HG02840 (cell line): ENCODE results near the gene NBPF1.
"Not testable (repeated sequence)": the region's sequence is repeated elsewhere in the genome, so short reads cannot be mapped to it uniquely, and the experiment has no call there.

Experiments used
- ATAC-seq: cut with Tn5 transposase; IDR thresholded peaks from one replicate; pipeline ENCODE4 v1.9.1; 2021; ENCODE audit warnings: mild to moderate bottlenecking, moderate library complexity, moderate number of reproducible peaks; ENCODE audit not compliant: unreplicated experiment, low FRiP score

NBPF1 gene

DNA sequence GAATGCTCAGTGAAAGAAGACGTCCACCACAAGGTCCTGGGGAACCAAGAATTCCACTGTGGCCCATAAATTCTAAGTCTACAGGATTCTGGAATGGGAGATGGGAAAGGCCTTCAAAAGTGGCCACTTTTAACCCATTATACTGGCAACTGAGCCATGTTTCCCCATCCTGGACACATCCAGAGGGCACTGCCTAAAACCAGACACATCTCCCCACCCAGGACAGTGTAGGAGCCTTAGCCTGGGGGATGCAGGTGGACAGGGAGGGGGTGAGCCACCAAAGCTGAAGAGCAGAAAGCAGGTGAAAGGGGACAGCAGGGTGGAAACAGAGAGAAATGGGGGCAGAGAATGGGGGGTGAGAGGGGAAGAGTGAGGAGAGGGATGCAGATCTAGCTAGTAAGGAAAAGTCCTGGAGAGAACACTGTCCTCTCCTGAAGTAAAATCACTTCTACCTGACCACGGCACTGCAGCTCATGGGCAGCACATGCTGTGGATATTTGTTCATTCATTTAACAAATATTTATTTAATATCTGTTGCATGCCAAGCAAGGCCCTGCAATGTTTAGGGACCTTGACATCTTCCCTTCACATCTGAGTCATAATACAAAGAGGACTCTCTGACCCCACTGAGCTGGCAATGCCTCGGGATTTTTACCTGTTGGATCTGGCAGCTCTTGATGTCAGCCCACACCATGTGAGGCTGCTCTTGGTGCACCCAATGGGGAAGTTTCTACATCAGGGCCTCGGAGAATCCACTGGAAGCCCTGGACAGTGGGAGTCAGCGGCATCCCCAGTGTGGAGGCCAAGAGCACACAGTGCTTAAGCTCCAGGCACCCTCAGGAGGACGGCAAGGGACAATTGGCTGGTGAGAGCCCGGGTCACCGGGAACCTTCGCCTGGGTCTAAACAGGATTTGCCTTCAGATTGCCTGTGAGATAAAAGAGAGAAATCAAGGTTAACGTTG is 5.2 kb downstream of the NBPF1 start:
- ATAC-seq: not testable (repeated sequence)

DNA sequence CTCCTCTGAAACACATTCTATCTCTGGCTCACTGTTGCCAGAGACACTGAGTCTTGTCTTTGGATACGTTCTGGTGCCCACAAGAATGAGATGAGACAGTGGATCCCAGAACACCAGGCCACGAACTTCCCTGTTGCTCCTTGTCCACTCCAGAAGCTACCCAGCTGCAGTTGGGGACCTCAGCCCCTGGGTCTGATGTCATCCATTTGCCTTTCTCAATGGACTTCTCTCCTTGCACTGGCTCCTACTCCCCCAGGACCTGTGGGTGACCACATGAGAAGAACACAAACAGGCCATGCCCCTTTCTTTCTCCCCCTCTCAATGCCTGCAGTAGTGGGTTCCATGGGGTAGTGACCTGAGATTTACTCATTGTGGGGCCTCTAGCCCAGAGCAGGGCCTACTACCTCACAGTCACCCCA is 5.9 kb downstream of the NBPF1 start:
- ATAC-seq: no peak

- not testable (repeated sequence) for ATAC-seq
Observed at GRCh38 chr1:16606666-16607432, 6.5 kb downstream of the NBPF1 start.

DNA sequence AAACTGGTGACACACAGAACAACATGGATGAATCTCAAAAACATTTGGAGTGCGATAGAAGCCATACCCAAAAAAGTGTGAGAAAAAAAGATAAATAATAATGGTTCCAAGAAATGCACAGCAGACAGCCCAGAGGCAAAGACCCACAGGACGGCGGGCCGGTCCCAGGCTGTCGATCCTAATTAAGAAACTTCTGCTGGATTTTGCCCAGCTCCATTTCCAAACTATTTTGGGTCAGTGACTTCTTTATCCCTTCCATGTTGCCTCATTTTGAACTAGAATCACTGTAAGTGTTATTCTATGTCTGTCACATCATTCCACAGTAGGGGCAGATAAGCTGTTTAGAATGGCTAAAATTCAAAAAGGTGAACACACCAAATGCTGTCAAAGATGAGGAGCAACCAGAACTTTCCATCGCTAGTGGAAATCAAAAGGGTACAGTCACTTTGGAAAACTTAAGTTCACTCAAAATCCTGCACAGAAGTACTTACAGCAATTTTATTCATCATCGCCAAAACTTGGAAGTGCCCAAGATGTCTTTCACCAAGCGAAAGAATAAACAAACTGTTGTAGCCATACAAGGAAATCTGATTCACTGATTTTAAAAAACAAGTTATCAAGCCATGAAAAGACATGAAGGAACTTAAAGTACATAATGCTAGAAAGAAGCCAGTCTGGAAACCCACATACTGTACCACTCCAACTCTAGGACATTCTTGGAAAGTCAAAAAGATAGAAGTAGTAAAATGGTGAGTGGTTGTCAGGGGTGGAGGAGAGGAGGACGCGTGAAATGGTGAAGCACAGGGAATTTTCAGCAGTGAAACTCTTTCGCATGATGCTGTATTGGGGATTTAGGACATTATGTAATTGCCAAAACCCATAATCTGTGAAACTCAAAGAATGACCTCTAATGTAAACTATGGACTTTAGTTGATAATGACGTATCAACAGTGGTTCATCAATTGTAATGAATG is 7.5 kb downstream of the NBPF1 start:
- ATAC-seq: no peak

DNA sequence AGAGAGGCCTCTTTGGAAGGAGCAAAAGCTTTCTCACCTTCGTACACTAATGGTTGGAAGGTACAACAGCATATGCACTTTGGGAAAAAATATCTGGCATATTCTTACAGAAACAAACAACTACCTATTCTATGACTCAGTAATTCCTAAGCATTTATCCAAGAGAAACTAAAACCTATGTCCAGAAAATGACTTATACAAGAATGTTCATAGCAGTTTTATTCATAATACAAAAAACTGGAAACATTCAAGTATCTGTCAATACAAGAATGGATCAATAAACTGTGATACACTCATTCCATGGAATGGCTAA is 8.2 kb downstream of the NBPF1 start:
- no peak for ATAC-seq

DNA sequence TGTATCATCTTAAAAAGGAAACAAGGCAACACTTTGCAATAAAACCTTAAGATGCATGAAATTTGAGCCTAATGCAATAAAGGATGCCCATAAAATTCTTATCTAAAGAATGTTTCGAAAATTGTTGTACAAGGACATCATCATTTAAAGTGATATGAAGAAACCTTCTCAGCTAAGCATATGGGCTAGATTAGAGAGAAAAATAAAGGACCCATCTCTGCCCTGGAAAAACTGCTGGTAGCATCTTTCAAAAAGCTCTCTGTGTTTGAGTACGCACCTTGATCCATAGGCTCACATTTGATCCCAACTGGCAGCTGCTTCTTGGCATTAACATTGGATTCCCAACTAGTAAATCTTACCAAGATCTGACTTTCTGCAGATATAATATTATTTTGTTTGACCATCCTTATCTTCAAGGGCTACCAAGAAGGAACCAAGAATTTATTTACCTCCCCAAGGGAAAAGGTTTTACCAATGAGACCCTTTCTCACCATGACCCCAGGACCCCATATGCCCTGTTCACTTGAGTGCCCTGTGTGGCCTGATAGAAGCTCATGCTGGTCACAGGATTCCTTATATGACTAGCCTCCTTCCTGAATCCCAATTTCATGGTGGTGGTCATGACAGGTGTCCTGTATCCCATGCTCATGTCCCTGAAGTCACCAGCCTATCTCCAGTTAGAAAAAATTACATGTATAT is 8.7 kb downstream of the NBPF1 start:
- ATAC-seq: not testable (repeated sequence)

- ATAC-seq: not testable (repeated sequence)
Observed at GRCh38 chr1:16603623-16604022, 9.7 kb downstream of the NBPF1 start.

GRCh38 chr1:16602336-16603011 is 10.9 kb downstream of the NBPF1 start:
- ATAC-seq: not testable (repeated sequence)

DNA sequence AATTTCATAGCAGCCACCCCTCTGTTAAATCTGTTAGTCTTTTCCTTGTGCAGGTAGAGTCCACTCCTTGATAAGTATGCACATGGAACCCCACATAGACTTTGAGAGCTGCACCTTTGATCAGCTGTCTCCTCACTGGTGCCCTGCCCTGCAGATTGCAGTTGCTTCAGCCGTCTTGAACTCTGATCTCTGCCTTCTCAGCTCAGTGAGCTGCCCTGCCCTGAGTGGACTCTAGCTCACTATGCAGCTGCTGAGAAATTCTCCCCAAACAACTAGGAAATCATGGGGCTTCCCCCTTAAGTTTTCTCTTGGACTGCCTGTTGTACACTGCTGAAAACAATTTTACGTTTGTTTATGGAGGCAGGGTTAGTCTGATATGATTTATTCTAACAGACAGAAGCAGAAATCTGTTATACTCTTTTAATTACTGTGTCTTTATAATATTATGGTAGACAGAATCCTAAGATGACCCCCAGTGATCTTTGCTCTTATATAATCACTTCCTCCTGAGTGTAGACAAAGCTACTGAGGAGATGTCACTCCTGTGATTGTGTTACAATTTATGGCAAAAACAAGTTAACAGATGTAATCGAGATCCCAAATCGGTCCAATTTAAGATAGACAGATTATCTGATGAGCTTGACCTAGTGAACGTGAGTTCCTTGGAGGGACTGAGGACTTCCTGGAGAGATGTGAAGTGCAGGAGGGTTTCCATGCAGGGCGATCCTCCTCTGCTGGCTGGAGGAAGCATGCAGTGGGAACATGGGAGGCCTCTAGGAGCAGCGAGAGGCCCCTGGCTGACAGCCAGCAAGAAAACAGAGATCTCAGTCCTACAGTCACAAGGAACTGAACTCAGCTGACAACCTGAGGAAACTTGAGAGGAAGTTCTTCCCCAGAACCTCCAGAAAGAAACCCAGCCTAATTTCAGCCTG is 12.2 kb downstream of the NBPF1 start:
- ATAC-seq: not testable (repeated sequence)

GRCh38 chr1:16599326-16599725 is 14.0 kb downstream of the NBPF1 start:
- ATAC-seq: not testable (repeated sequence)

DNA sequence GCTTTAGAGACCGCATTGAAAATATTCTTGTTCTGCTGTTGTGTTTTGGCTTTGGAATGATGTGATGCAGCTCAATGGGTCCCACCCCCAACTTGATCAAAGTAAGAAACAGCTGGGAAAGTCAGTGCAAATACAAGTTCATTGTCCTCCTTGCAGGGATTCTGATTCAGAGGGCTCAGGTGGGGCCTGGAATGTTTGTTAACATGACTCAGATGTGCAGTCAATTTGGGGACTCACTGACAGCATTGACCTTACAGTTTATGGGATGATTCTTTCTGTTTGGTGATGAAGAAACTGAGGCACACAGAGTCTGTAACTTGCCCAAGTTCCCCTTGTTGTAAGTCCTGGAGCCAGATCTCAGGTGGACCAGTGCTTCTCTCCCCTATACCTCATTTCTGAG is 18.1 kb downstream of the NBPF1 start:
- not testable (repeated sequence) for ATAC-seq

- not testable (repeated sequence) for ATAC-seq
Observed at GRCh38 chr1:16591845-16592244, 21.5 kb downstream of the NBPF1 start.

- ATAC-seq: not testable (repeated sequence)
Observed at GRCh38 chr1:16588081-16588480, 25.3 kb downstream of the NBPF1 start.

DNA sequence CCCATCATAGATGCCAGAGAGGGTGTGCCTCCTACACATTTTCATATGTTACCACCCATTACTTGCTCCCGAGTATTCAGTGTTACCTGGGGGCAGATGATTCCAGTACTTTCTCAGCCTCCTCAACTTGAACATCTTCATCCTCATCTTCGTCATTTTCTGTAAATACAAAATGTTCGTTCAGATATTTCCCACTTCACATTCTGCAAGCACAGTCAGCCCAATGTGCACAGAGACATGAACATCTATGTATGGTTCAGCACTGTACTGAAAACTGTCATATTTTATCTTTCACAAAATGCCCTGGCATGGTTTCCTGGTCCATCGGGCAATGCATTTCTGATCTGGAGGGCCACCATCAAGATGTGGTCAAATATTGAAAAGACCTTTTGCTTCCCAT is 25.7 kb downstream of the NBPF1 start:
- not testable (repeated sequence) for ATAC-seq

DNA sequence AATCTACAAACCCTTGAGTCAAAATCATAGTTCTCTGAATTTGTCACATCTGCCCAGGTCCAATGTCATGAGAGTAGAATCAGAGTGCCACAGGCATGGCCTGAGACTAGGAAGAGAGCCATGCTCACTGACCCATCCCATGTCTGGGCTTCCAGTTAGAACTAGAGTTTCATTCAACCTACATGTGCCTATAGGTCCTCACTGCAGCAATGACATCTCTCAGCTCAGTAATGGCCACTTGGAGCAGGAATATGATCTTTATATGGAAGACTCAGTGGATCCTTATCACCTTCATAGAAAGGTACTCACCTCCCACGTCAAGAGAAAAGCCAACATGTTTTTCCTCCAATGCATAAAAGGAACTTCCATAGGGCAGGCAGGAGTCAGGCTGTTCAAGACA is 48.0 kb downstream of the NBPF1 start:
- not testable (repeated sequence) for ATAC-seq

GRCh38 chr1:16561035-16561434 is 52.3 kb downstream of the NBPF1 start:
- ATAC-seq: not testable (repeated sequence)

DNA sequence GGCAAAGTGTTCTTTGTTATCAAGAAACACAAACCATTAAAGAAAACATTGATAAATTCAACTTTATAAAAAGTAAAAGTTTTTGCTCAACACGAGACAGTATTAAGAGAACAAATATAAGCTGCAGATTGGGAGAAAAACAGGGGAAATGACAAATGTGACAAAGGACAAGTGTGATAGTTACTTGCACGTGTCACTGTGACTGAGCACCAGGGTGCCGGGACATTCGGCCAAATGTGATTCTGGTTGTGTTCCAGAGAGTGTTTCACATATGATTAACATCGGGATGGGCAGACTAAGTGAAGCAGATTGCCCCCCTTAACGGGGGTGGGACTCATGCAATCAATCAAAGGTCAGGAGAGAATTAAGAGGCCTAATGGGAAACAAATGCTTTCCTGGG is 52.9 kb downstream of the NBPF1 start:
- ATAC-seq: not testable (repeated sequence)

DNA sequence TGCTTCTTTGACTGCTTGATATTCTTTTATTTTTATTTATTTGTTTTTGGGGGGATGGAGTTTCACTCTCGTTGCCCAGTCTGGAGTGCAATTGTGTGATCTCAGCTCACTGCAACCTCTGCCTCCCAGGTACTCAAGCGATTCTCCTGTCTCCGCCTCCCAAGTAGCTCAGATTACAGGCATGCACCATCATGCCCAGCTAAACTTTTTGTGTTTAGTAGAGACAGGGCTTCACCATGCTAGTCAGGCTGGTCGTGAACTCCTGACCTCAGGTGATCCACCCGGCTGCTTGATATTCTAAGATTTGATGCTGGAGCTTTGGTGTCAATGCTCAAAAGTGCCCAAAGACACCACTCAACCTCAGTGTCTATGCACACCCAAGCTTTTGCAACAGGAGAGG is 53.7 kb downstream of the NBPF1 start:
- not testable (repeated sequence) for ATAC-seq
